NB4 (cell line): ENCODE measurements around the gene CILP.

Experiments used
- DNase-seq: peaks from one replicate; pipeline ENCODE4 v3.0.0; 2010; ENCODE audit warnings: low read depth
- H3K4me3 ChIP-seq: one replicate; pipeline ENCODE4 v1.5.1; 2011; ENCODE audit warnings: mild to moderate bottlenecking, low read depth, low read length, moderate library complexity
- CTCF ChIP-seq: IDR thresholded peaks from one replicate; pipeline ENCODE4 v1.5.1; 2012; ENCODE audit warnings: low read depth, low read length
- MAX ChIP-seq: IDR thresholded peaks from 2 replicates; pipeline ENCODE4 v1.6.1; 2011; ENCODE audit warnings: low read depth, low read length
- MYC ChIP-seq: IDR thresholded peaks from 2 replicates; pipeline ENCODE4 v1.6.1; 2011; ENCODE audit warnings: low read depth, low read length
- POLR2A ChIP-seq: IDR thresholded peaks from 2 replicates; pipeline ENCODE4 v1.6.1; 2011; ENCODE audit warnings: mild to moderate bottlenecking; ENCODE audit not compliant: insufficient read length; ENCODE audit errors: extremely low read depth

The CILP gene

GRCh38 chr15:65254758-65255157, 43.5 kb upstream of the CILP start:
- TF ChIP-seq POLR2A: no peak
- TF ChIP-seq MYC: no peak
- no peak for TF ChIP-seq CTCF
- TF ChIP-seq MAX: no peak
- H3K4me3 ChIP-seq: no peak overlapping the region
- no peak for DNase-seq

DNA sequence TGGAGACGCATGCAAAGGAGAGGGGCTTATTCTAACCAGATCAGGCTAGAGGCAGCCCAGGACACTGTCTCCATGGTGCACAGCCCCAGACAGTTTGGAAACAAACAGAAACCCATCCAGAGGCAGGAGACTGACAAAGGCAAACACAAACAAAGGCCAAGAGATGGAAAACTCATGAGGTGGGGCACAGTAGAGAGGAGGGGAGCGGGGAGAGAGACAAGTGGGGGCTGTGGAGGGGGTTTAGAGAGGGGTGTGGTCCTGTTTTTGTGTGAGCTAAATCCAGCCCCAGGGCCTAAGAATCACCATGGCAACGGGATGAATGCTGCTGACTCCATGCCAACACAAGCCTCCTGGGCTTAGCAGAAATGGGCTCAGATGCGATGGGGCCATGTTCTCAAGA, 43.1 kb upstream of the CILP start:
- no peak for DNase-seq
- H3K4me3 ChIP-seq: no peak overlapping the region
- TF ChIP-seq CTCF: no peak
- no peak for TF ChIP-seq MYC
- TF ChIP-seq MAX: no peak
- TF ChIP-seq POLR2A: no peak

DNA sequence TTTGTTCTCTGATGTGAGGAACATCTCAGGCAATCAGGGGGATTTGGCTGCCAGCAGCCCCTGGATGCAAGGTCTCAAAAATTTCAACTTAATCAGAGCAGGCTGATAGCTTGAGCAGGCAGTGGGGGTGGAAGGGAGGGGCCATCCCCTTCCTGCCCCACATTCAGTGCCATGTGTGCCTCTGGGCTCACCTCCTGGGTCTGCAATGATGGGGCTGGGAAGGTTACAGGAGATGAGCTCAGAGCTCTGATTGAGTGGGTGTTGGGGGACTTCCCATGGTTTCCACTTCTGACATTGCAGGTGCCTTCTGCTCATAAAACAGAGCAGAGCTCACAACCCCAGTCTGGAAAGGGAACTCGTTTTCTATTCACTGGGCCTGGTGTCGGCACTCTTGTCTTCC, 38.4 kb upstream of the CILP start:
- no peak for DNase-seq
- no peak overlapping the region for H3K4me3 ChIP-seq
- TF ChIP-seq CTCF (no peak), MAX (no peak), POLR2A (no peak), MYC (no peak)

GRCh38 chr15:65248511-65249255, 37.4 kb upstream of the CILP start:
- no peak for DNase-seq
- no peak for TF ChIP-seq POLR2A
- TF ChIP-seq CTCF: no peak
- no peak overlapping the region for H3K4me3 ChIP-seq

DNA sequence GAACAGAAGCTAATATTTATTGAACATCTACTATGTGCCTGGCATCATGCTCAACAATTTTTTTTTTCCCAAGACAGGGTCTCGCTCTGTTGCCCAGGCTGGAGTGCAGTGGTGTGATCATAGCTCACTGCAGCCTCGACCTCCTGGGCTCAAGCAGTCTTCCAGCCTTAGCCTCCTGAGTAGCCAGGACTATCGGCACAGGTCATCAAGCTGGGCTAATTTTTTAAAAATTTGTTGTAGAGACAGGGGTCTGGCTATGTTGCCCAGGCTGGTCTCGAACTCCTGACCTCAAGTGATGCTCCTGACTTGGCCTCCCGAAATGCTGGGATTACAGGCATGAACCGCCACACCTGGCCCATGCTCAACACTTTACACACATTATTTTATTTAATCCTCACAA, 35.7 kb upstream of the CILP start:
- H3K4me3 ChIP-seq: no peak overlapping the region
- no peak for TF ChIP-seq POLR2A
- TF ChIP-seq MAX: no peak
- TF ChIP-seq CTCF: no peak
- no peak for TF ChIP-seq MYC
- no peak for DNase-seq
